ENCODE measurements around the gene ANGPTL1.
"Not testable (repeated sequence)": the region's sequence is repeated elsewhere in the genome, so short reads cannot be mapped to it uniquely, and the experiment has no call there.

The ANGPTL1 gene

GRCh38 chr1:178864326-178864725, 6.6 kb downstream of the ANGPTL1 start:
- DNase-seq = no peak

- DNase-seq = no peak
These were observed 8.0 kb downstream of the ANGPTL1 start for GRCh38 chr1:178862864-178863263.

GRCh38 chr1:178862416-178862815, 8.5 kb downstream of the ANGPTL1 start:
- DNase-seq = no peak

GRCh38 chr1:178857126-178857525, 13.8 kb downstream of the ANGPTL1 start:
- DNase-seq = no peak

GRCh38 chr1:178849918-178850317, 21.0 kb downstream of the ANGPTL1 start:
- DNase-seq = no peak

GRCh38 chr1:178847919-178848318, 23.0 kb downstream of the ANGPTL1 start:
- not testable (repeated sequence) for DNase-seq

- no peak for DNase-seq
These were observed 23.5 kb downstream of the ANGPTL1 start for GRCh38 chr1:178847396-178847849.

- no peak for DNase-seq
These were observed 24.6 kb downstream of the ANGPTL1 start for GRCh38 chr1:178846306-178846705.

- DNase-seq = no peak
These were observed 26.4 kb downstream of the ANGPTL1 start for GRCh38 chr1:178844436-178844835.

GRCh38 chr1:178825167-178825566, 45.7 kb downstream of the ANGPTL1 start:
- DNase-seq = no peak

GRCh38 chr1:178821134-178821866, 49.6 kb downstream of the ANGPTL1 start:
- DNase-seq = no peak

- DNase-seq = no peak
These were observed 51.8 kb downstream of the ANGPTL1 start for GRCh38 chr1:178819123-178819522.

- no peak for DNase-seq
These were observed 52.5 kb downstream of the ANGPTL1 start for GRCh38 chr1:178818416-178818815.

GRCh38 chr1:178810585-178810984, 60.3 kb downstream of the ANGPTL1 start:
- DNase-seq = no peak

GRCh38 chr1:178808529-178808928, 62.3 kb downstream of the ANGPTL1 start:
- DNase-seq = no peak

GRCh38 chr1:178806665-178807300, 64.1 kb downstream of the ANGPTL1 start:
- DNase-seq = no peak

GRCh38 chr1:178802873-178803272, 68.0 kb downstream of the ANGPTL1 start:
- no peak for DNase-seq

All from NCI-H1417 treated with DMSO at 0.1 percent for 48 hours (cell line).